Measurements from ENCODE around the gene OR4F6.

The OR4F6 gene

DNA sequence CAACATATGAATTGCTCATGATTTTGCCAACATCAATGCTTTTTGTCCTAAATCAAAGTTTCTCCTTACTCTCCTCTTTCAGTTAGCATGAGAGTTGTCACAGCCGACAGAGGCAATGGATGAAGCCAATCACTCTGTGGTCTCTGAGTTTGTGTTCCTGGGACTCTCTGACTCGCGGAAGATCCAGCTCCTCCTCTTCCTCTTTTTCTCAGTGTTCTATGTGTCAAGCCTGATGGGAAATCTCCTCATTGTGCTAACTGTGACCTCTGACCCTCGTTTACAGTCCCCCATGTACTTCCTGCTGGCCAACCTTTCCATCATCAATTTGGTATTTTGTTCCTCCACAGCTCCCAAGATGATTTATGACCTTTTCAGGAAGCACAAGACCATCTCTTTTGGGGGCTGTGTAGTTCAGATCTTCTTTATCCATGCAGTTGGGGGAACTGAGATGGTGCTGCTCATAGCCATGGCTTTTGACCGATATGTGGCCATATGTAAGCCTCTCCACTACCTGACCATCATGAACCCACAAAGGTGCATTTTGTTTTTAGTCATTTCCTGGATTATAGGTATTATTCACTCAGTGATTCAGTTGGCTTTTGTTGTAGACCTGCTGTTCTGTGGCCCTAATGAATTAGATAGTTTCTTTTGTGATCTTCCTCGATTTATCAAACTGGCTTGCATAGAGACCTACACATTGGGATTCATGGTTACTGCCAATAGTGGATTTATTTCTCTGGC lies 2.5 kb downstream of the OR4F6 start:
- DNase-seq = no peak

DNA sequence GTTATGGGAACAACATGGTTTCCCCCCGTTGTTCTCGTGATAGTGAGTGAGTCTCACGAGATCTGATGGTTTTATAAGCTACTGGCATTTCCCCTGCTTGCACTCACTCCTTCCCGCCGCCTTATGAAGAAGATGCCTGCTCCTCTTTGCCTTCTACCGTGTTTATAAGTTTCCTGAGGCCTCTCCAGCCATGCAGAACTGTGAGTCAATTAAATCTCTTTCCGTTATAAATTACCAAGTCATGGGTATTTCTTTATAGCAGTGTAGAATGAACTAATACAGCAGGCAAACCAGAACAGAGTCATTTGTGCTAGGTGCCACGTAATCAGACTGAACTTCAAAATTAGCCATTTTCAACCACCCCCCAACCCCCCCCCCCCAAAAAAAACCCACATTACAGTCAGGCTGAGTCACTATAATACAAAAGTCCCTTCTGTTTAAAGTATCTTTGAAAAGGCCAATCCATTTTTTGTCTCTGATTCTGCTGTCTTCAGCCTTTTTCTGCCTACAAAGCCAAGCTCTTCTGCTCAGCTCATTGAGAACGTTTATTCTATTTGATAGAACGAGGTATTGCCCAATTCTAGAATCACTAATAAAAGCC lies 4.1 kb downstream of the OR4F6 start:
- no peak for DNase-seq

DNA sequence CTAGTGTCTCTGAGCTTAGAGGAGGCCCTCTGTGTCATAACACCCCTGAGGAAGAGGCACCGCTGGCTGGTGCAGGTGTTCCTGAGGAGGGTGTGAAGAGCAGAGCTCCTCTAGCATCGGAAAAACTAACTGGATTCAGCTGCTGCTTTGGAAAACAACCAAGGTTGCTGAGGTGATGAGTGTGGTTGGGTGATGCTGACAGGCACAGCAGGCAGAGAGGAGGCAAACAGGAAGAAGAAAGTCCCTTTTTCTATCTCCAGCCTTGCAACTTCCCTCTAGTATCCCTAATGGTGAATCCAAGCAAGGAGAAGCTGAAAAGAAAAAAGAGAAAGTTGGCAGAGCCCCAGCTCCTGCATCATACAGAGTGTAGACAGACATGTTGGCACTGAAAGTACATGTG lies 4.9 kb downstream of the OR4F6 start:
- no peak for DNase-seq

DNA sequence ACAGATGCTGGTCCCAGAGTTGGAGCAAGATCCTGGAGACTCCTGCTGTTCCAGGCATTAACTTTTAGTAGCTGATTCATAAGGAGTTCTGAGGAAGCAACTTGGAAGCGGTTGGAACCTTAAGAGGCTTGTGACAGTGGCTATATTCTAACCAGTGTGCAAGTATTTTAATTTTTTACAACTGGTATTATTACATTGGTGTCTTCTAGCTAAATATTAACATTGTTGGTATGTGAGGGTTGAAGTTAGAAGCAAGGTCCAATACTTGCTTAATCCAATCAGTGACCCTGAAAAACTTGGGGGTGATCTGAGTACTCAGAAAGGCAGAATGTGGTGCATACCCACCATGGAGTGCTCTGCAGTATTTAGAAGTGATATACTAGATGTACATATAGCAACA lies 7.1 kb downstream of the OR4F6 start:
- DNase-seq = no peak

DNA sequence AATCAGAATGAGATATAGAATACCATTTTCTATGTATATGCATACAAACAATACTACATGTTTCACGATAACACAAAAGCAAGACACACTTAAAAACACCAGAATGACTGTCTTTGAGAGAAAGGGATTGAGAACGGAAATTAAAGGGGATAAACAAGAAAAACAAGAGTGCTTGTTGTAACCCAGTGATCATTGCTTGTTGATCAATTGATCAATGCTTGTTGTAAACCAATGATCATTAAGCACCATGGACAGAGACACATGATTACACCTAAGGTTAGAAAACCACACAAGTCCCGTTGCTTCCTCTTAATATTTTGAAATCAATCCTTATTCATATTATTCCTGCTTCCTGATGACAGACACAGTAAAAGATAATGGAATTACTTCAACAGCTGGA lies 7.6 kb downstream of the OR4F6 start:
- no peak for DNase-seq

DNA sequence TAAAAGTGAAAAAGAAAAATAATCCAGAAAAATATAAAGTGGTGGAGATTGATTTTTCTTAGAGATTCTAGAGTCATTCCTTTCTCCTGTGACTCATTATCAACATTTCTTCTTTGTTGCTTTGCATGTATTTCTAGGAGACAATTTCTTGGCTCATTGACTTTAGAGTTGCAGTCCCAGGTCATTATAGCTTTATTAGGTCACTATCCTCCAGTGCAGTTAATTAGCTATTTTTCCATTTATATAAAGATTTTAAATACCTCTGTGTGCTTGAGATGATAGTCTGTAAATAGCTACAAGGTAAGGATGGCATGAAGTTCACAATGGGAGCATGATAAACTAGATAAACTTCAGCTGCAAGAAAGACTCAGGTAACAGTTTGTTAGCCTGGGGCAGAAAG lies 8.6 kb downstream of the OR4F6 start, which contains the start of gene OR4F15:
OR4F15 (plus strand) TSS at position 301 of the 400 bp plus-strand sequence. CDS start 5,985 bp downstream, outside the sequence.
- no peak for DNase-seq

DNA sequence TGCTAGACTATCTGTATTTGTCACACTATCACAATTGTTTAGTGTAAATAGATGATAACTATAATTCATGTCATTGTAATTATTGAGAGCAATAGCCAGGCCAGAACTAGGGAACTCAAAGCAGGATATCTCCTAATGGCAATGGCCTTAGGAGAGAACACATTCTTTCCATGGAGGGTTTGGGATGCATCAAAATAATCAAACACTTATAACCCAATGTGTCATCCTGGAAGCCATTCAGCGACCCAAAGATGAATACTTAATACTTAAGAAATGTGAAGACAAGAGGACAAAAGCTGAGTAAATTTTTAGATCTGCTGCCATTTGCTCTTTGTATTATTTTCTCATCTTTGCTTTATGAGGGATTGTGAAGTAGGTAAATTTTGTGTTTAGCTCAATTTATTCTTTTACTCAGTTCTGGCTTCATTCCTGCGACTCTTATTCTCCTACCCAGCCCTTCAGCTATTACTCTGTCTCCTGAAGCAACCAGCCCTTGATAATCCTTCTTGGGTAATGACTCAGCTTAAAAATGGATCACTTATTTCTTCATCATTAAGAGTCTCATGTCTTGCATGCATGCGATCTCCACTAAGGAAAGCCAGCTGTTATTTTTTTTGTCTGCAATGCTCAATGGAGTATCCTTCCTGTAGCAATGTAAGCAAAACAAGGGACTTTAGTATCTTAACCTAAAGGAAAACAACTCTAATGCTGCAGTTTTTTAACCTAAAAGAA lies 10.7 kb downstream of the OR4F6 start:
- DNase-seq = no peak

DNA sequence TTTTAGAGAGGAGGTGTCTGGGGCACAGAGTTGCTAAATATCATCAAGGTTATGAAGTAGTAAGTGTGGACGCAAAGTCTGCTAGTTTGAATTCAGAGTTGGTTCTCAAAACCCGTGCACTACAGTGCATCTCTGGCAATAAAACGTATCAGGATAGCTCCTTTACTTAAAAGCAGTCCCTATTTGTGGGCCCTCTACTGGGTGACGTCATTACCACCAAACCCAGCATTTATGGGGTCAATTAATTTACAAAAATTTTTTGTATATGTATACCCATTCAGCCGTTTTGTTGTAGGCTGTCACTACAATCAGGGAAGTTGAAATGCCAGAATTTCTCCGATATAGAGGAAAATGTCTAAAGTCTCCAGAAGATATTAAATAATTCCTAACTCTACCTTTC lies 17.5 kb downstream of the OR4F6 start:
- DNase-seq = no peak

DNA sequence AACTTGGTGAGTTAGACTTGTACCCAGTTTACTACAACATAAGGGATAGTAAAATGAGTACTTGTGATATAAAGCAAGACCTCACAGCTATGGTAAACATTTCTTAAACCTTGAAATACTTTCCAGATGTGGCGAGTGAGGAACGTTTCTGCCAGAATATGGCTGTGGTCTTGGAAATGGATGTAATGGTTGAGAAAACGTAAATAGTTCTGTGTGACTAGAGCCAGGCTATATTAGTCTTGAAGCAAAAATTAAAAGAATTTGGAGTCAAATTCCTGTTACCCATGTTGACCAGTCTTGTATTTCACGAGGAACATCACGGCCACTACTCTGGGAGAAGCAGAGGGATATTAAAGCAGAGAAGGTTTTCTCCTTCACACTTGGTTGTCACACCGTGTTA lies 23.9 kb downstream of the OR4F6 start:
- no peak for DNase-seq

DNA sequence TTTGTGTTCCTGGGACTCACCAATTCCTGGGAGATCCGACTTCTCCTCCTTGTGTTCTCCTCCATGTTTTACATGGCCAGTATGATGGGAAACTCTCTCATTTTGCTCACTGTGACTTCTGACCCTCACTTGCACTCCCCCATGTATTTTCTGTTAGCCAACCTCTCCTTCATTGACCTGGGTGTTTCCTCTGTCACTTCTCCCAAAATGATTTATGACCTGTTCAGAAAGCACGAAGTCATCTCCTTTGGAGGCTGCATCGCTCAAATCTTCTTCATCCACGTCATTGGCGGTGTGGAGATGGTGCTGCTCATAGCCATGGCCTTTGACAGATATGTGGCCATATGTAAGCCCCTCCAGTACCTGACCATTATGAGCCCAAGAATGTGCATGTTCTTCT lies 25.5 kb downstream of the OR4F6 start:
- no peak for DNase-seq

DNA sequence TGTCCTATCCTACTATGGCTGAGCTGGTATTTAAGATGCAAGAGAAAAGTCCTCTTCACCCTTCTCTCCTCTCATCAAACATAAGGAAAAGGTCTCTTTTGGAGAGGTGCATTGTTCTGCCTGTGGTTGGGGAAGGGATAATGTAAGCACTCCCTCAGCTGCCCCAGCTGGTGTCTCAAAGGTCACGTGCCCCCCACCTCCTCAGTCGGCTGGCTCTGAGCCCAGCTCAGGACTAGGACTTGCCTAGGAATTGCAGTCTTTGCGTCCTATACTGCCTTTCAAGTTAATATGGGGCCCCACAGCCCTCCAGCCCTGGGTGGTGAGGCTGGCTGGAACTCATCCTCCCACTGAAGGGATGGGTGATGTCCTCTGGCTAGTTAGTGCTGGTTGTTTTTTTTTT lies 38.3 kb downstream of the OR4F6 start:
- no peak for DNase-seq

DNA sequence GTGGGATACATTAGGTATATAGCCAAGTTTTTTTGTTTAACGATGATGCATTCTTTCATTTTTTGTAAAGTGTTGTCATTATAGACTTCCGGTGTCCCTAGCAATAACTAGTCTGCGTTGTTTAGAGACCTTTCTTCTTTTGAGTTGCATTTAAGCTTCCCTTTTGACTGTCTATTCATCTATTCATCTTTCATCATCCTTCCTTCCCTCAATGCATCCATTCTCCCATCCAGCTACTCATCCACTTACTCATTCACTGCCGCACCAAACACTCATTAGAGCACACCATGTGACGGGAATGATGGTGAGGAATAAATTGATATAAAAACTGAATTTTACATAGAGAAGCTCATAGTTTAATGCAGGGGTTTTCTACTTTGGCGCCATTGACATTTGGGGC lies 41.6 kb downstream of the OR4F6 start:
- no peak for DNase-seq

DNA sequence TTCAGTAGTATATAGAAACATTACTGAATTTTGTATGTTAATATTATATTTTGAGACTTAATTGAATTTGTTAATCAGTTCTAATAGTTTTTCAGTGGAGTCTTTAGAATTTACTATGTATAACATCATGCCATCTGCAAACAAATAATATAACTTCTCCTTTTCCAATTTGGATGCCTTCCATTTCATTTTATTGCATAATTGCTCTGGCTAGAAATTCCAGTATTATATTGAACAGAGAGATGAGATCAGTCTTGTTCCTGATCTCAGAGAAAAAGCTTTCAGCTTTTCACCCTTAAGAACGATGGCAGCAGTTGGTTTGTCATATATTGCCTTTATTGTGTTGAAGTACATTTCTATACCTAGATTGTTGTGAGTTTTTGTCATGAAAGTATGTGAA lies 49.0 kb downstream of the OR4F6 start:
- no peak for DNase-seq

Data from activated CD4-positive, alpha-beta T cell treated with anti-CD3 and anti-CD28 coated beads, Interleukin-10, Interleukin-2, amounts not matched to agents 100 ng/mL and 50 ng/mL, durations not matched to agents 16 hours and 8 hours (primary cell).